Memory B cell (primary cell): Measurements from ENCODE around the gene ANO4.
"Not testable (repeated sequence)": the region's sequence is repeated elsewhere in the genome, so short reads cannot be mapped to it uniquely, and the experiment has no call there.

ENCODE experiments used
- ATAC-seq: fragments of 150-1000 bp; cut with Tn5 transposase; 2 replicates; pipeline ENCODE4 v1.10.0; 2021; ENCODE audit warnings: low read depth, mild to moderate bottlenecking, moderate library complexity
- DNase-seq, 2 donors: peaks; one replicate each; pipeline ENCODE4 v3.0.0; 2022; ENCODE audit warnings: low spot score in 2 of 2
- H3K27ac Mint-ChIP-seq: one replicate; pipeline ENCODE4 v1.8.0; 2022; ENCODE audit warnings: mild to moderate bottlenecking, moderate library complexity, mixed read lengths
- H3K27me3 Mint-ChIP-seq: one replicate; pipeline ENCODE4 v1.8.0; 2022; ENCODE audit warnings: mixed read lengths
- H3K36me3 Mint-ChIP-seq: one replicate; pipeline ENCODE4 v1.8.0; 2022; ENCODE audit warnings: mild to moderate bottlenecking, mixed read lengths
- H3K4me1 Mint-ChIP-seq: one replicate; pipeline ENCODE4 v1.8.0; 2022; ENCODE audit warnings: mixed read lengths
- H3K4me3 Mint-ChIP-seq: one replicate; pipeline ENCODE4 v1.8.0; 2022; ENCODE audit warnings: mild to moderate bottlenecking, moderate library complexity, mixed read lengths
- H3K9me3 Mint-ChIP-seq: one replicate; pipeline ENCODE4 v1.8.0; 2022; ENCODE audit warnings: mixed read lengths

Gene ANO4

GRCh38 chr12:101045486-101046464 is 251.2 kb downstream of the ANO4 start:
- Mint-ChIP-seq H3K36me3 (no peaks in the 10 kb centered on the region), H3K27me3 (no peaks in the 10 kb centered on the region), H3K4me3 (no peak overlapping the region), H3K4me1 (no peaks in the 10 kb centered on the region), H3K27ac (no peak overlapping the region), H3K9me3 (peaks cover 1% of the 10 kb centered on the region)
- DNase-seq (no peak), ATAC-seq (no peak)

- no peak overlapping the region for H3K4me3 Mint-ChIP-seq
- peaks cover 1% of the 10 kb centered on the region for H3K9me3 Mint-ChIP-seq
- ATAC-seq (no peak), DNase-seq (no peak)
- H3K27ac Mint-ChIP-seq = no peak overlapping the region
- H3K36me3 Mint-ChIP-seq = no peaks in the 10 kb centered on the region
- H3K27me3 Mint-ChIP-seq = no peaks in the 10 kb centered on the region
- H3K4me1 Mint-ChIP-seq = no peaks in the 10 kb centered on the region
Observed at GRCh38 chr12:101047652-101048051, 253.1 kb downstream of the ANO4 start.

- DNase-seq (no peak), ATAC-seq (no peak)
- Mint-ChIP-seq H3K4me3 (no peak overlapping the region), H3K27ac (no peak overlapping the region), H3K9me3 (peaks cover 1% of the 10 kb centered on the region), H3K36me3 (no peaks in the 10 kb centered on the region), H3K4me1 (no peaks in the 10 kb centered on the region), H3K27me3 (no peaks in the 10 kb centered on the region)
Observed at GRCh38 chr12:101050631-101051030, 256.1 kb downstream of the ANO4 start.

GRCh38 chr12:101051151-101051550 is 256.6 kb downstream of the ANO4 start:
- Mint-ChIP-seq H3K27me3 (no peaks in the 10 kb centered on the region), H3K36me3 (no peaks in the 10 kb centered on the region), H3K4me3 (no peak overlapping the region), H3K4me1 (no peaks in the 10 kb centered on the region), H3K27ac (no peak overlapping the region), H3K9me3 (peaks cover 1% of the 10 kb centered on the region)
- DNase-seq (no peak), ATAC-seq (no peak)

GRCh38 chr12:101051901-101052550 is 257.4 kb downstream of the ANO4 start:
- H3K27ac Mint-ChIP-seq = no peak overlapping the region

GRCh38 chr12:101053203-101053602 is 258.6 kb downstream of the ANO4 start:
- no peak for DNase-seq
- H3K4me1 Mint-ChIP-seq = no peaks in the 10 kb centered on the region
- no peaks in the 10 kb centered on the region for H3K36me3 Mint-ChIP-seq
- no peak overlapping the region for H3K4me3 Mint-ChIP-seq
- peaks cover 1% of the 10 kb centered on the region for H3K9me3 Mint-ChIP-seq
- no peaks in the 10 kb centered on the region for H3K27me3 Mint-ChIP-seq
- H3K27ac Mint-ChIP-seq = no peak overlapping the region
- ATAC-seq = no peak

More at GRCh38 chr12:101051901-101052550, 257.4 kb downstream of the ANO4 start:
- DNase-seq (no peak), ATAC-seq (no peak)
- Mint-ChIP-seq H3K36me3 (no peaks in the 10 kb centered on the region), H3K27me3 (no peaks in the 10 kb centered on the region), H3K4me3 (no peak overlapping the region), H3K9me3 (peaks cover 1% of the 10 kb centered on the region), H3K4me1 (no peaks in the 10 kb centered on the region)

GRCh38 chr12:101055940-101056339 is 261.4 kb downstream of the ANO4 start:
- H3K4me3 Mint-ChIP-seq = no peak overlapping the region
- ATAC-seq = no peak
- no peaks in the 10 kb centered on the region for H3K4me1 Mint-ChIP-seq

GRCh38 chr12:101062508-101062907 is 267.9 kb downstream of the ANO4 start:
- not testable (repeated sequence) for H3K27me3 Mint-ChIP-seq, ATAC-seq, H3K36me3 Mint-ChIP-seq, H3K27ac Mint-ChIP-seq, H3K4me3 Mint-ChIP-seq, H3K4me1 Mint-ChIP-seq, H3K9me3 Mint-ChIP-seq, DNase-seq

More at GRCh38 chr12:101055940-101056339, 261.4 kb downstream of the ANO4 start:
- no peak for DNase-seq
- peaks cover 2% of the 10 kb centered on the region for H3K9me3 Mint-ChIP-seq
- no peaks in the 10 kb centered on the region for H3K27me3 Mint-ChIP-seq
- H3K36me3 Mint-ChIP-seq = no peaks in the 10 kb centered on the region
- no peak overlapping the region for H3K27ac Mint-ChIP-seq

GRCh38 chr12:101064721-101065120 is 270.1 kb downstream of the ANO4 start:
- H3K4me1 Mint-ChIP-seq = no peaks in the 10 kb centered on the region
- peaks cover 2% of the 10 kb centered on the region for H3K27me3 Mint-ChIP-seq
- no peak overlapping the region for H3K4me3 Mint-ChIP-seq
- H3K36me3 Mint-ChIP-seq = no peaks in the 10 kb centered on the region
- H3K9me3 Mint-ChIP-seq = peaks cover 1% of the 10 kb centered on the region
- ATAC-seq = no peak
- no peak for DNase-seq
- H3K27ac Mint-ChIP-seq = no peak overlapping the region

GRCh38 chr12:101066489-101066888 is 271.9 kb downstream of the ANO4 start:
- no peak for ATAC-seq
- peaks cover 2% of the 10 kb centered on the region for H3K27me3 Mint-ChIP-seq
- no peaks in the 10 kb centered on the region for H3K36me3 Mint-ChIP-seq
- DNase-seq = no peak
- H3K4me3 Mint-ChIP-seq = no peak overlapping the region
- peaks cover 1% of the 10 kb centered on the region for H3K9me3 Mint-ChIP-seq
- no peak overlapping the region for H3K27ac Mint-ChIP-seq
- no peaks in the 10 kb centered on the region for H3K4me1 Mint-ChIP-seq

- no peaks in the 10 kb centered on the region for H3K4me1 Mint-ChIP-seq
- peaks cover 2% of the 10 kb centered on the region for H3K27me3 Mint-ChIP-seq
- H3K9me3 Mint-ChIP-seq = peaks cover 1% of the 10 kb centered on the region
- no peak for DNase-seq
- H3K36me3 Mint-ChIP-seq = no peaks in the 10 kb centered on the region
- H3K4me3 Mint-ChIP-seq = no peak overlapping the region
- H3K27ac Mint-ChIP-seq = no peak overlapping the region
- no peak for ATAC-seq
Observed at GRCh38 chr12:101068402-101068801, 273.8 kb downstream of the ANO4 start.

GRCh38 chr12:101068836-101069235 is 274.3 kb downstream of the ANO4 start:
- Mint-ChIP-seq H3K27ac (no peak overlapping the region), H3K9me3 (peaks cover 1% of the 10 kb centered on the region), H3K36me3 (no peaks in the 10 kb centered on the region), H3K27me3 (peaks cover 2% of the 10 kb centered on the region), H3K4me1 (no peaks in the 10 kb centered on the region), H3K4me3 (no peak overlapping the region)
- ATAC-seq (no peak), DNase-seq (no peak)

GRCh38 chr12:101074940-101075680 is 280.5 kb downstream of the ANO4 start:
- DNase-seq = no peak
- Mint-ChIP-seq H3K36me3 (no peaks in the 10 kb centered on the region), H3K4me1 (no peaks in the 10 kb centered on the region), H3K9me3 (peaks cover 1% of the 10 kb centered on the region), H3K27ac (no peak overlapping the region), H3K27me3 (no peaks in the 10 kb centered on the region), H3K4me3 (no peak overlapping the region)
- ATAC-seq = no peak

- no peaks in the 10 kb centered on the region for H3K36me3 Mint-ChIP-seq
- DNase-seq = no peak
- H3K9me3 Mint-ChIP-seq = peaks cover 1% of the 10 kb centered on the region
- ATAC-seq = no peak
- no peaks in the 10 kb centered on the region for H3K27me3 Mint-ChIP-seq
- no peak overlapping the region for H3K4me3 Mint-ChIP-seq
- H3K27ac Mint-ChIP-seq = no peak overlapping the region
- H3K4me1 Mint-ChIP-seq = no peaks in the 10 kb centered on the region
Observed at GRCh38 chr12:101076921-101077320, 282.3 kb downstream of the ANO4 start.
